Measurements from ENCODE around the gene HOXB3. TPM values are rescaled to one million over a fixed set of nuclear protein-coding genes. Genes with fewer than 3 reads are reported as not detected.

The HOXB3 gene
- total and polyA plus RNA-seq, 2 of the 4 experiments (the other 2 are of a cell fraction): 6.3 to 59.6 TPM

DNA sequence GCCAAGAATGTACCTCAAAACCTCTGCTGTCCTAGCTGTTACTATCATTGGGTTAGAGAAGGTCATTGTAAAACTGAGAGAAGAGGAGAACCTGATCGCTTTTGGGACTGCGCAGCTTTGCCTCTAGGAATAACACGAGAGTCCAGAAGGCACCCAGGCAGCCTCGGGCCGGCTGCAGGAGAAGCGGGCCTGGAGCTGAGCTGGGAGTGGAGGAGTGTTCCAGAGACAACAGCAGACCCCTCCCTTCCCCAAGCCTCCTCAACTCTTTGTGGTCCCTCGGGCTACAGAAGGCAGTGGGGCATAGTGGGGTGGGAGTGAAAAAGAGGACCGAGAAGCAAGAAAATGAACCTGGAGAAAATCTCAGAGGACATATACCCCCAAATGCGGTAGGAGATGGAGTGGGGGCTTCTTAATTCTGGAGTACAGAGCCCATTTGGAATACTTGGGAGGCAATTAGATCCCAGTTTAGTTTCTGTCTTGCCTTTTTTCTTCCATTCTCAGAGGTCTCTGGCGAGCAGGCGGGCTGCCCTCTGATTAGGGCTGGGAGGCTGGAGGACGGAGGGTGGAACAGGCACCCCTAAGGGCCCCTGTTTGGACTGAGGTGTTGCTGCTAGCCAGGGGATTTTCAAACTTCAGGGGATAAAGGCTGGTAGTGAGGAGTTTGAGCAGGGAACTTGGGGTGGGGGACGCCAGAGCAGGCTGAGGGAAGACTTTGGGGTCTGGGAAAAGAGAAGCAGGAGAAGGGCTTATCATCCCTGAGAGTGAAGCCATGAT is 31.8 kb downstream of the HOXB3 start (continued):
- TF ChIP-seq, protein P1, sequence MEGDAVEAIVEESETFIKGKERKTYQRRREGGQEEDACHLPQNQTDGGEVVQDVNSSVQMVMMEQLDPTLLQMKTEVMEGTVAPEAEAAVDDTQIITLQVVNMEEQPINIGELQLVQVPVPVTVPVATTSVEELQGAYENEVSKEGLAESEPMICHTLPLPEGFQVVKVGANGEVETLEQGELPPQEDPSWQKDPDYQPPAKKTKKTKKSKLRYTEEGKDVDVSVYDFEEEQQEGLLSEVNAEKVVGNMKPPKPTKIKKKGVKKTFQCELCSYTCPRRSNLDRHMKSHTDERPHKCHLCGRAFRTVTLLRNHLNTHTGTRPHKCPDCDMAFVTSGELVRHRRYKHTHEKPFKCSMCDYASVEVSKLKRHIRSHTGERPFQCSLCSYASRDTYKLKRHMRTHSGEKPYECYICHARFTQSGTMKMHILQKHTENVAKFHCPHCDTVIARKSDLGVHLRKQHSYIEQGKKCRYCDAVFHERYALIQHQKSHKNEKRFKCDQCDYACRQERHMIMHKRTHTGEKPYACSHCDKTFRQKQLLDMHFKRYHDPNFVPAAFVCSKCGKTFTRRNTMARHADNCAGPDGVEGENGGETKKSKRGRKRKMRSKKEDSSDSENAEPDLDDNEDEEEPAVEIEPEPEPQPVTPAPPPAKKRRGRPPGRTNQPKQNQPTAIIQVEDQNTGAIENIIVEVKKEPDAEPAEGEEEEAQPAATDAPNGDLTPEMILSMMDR (conservative IDR thresholded peaks at IDR 0.05; ENCODE audit: low read depth, low read length): no peak
